PFSK-1 (cell line): ENCODE measurements around the gene LITAFD.

ENCODE experiments used
- FOXP2 ChIP-seq: optimal IDR thresholded peaks from 2 replicates; pipeline ENCODE3; 2011; ENCODE audit warnings: borderline replicate concordance, control low read depth, inconsistent platforms; ENCODE audit not compliant: insufficient read depth; ENCODE audit errors: extremely low read length, extremely low read depth
- POLR2AphosphoS5 ChIP-seq: IDR thresholded peaks from 2 replicates; pipeline ENCODE4 v1.6.1; 2012; ENCODE audit warnings: low read depth, mild to moderate bottlenecking, control low read depth, low read length, moderate library complexity
- REST ChIP-seq, 2 experiments: IDR thresholded peaks; 2 replicates each; pipeline versions ENCODE4 v1.6.1 to v1.8.0; 2011 to 2012; ENCODE audit warnings: low read depth in 2 of 2, low read length in 2 of 2, control low read depth in 1 of 2, inconsistent platforms in 1 of 2, mild to moderate bottlenecking in 1 of 2, moderate library complexity in 1 of 2; ENCODE audit not compliant: insufficient read depth in 1 of 2
- SIN3A ChIP-seq: IDR thresholded peaks from 2 replicates; pipeline ENCODE4 v1.6.1; 2012; ENCODE audit warnings: mild to moderate bottlenecking, low read length, moderate library complexity, borderline replicate concordance; ENCODE audit not compliant: insufficient read depth
- TAF1 ChIP-seq: IDR thresholded peaks from 2 replicates; pipeline ENCODE4 v1.6.1; 2012; ENCODE audit warnings: low read length, control low read depth, borderline replicate concordance; ENCODE audit not compliant: insufficient read depth

LITAFD gene

GRCh38 chr16:8893976-8894690, 12.0 kb downstream of the LITAFD start:
- TF ChIP-seq REST (IDR thresholded peaks at IDR 0.05; ENCODE audit: insufficient read depth in 1 of 2, low read depth in 2 of 2, low read length in 2 of 2) (no peak), SIN3A (no peak), TAF1 (no peak), FOXP2 (no peak), POLR2AphosphoS5 (no peak)

GRCh38 chr16:8894736-8895334, 12.7 kb downstream of the LITAFD start:
- TF ChIP-seq POLR2AphosphoS5 (no peak), TAF1 (no peak), FOXP2 (no peak), SIN3A (no peak), REST (IDR thresholded peaks at IDR 0.05; ENCODE audit: insufficient read depth in 1 of 2, low read depth in 2 of 2, low read length in 2 of 2) (no peak)

DNA sequence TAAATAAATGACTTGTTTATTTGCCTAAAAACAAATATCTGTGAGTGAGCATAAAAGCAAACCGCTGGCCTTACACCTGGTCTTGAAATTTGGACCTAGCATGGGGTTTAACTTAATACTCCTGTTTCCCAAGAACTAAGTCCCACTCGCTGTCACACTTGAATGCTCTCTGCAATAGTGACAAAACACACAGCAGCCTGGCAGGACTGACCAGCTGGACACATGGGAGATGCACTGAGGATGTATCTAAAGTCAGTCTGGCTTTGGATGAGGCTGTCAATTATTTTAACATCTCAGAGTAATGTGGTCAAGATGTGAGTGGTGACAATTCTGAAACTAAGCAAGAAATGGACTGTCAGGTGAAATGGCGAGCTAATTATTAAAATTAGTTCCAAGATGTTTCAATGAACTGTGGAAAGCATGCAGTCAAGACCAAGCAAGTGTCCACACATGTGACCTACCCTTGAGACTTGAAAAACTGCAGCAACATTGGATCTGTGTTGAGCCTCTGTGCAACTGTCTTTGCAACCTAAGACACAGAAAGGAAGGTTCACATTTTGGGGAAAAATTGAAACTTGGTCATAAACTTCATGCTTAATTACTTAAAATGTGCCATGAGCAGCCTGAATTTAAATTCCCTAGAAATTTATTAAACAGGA, 16.6 kb downstream of the LITAFD start:
- TF ChIP-seq REST (IDR thresholded peaks at IDR 0.05; ENCODE audit: insufficient read depth in 1 of 2, low read depth in 2 of 2, low read length in 2 of 2) (no peak), FOXP2 (no peak), TAF1 (no peak), SIN3A (no peak), POLR2AphosphoS5 (no peak)

DNA sequence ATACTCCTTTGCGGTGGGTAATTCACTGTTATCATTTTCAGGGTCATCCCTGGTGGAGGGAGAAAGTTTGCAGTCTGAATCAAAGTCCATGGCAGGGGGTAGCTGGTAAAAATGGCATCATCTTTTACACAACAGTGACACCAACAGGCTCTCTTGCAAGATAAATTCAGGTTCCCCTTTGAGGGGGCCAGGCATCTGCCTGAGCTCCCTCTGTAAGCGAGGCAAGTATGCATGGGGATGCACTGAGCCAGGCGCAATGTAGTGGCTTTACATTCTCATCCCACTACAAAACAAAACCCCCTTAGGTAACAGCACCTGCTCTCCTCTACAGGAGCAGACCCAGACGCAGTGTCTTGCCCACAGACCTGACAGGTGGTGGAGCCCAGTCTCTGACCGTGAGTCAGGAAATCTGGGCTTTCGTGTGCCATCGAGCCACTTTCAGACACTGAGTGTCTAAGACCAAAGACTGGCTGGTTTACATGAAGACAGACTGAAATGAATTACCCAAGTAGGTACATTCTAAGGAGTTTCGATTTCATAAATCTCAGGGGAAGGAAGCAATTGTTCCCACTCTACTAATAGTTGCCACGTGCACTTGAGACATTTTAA, 17.7 kb downstream of the LITAFD start:
- TF ChIP-seq REST (IDR thresholded peaks at IDR 0.05; ENCODE audit: insufficient read depth in 1 of 2, low read depth in 2 of 2, low read length in 2 of 2) (no peak), TAF1 (no peak), SIN3A (no peak), FOXP2 (no peak)
